Esophagus mucosa (tissue), 1 donor: ENCODE data around the gene OR51F2. TPM values are rescaled to one million over a fixed set of nuclear protein-coding genes. Genes with fewer than 3 reads are reported as not detected.

ENCODE experiments used
- total RNA-seq: library from RNA; stranded (reverse); gene quantifications from one replicate; pipeline ENCODE4 v1.2.4, GENCODE V29; 2023
- donor health status: DM: yes; HTN: yes; CAD: no.

The OR51F2 gene
- total RNA-seq, 1 donor from 2014 or later = not detected

Other genes starting within 250 kb of the OR51F2 start
- gene OR52I2, start 239.6 kb upstream of the OR51F2 start, total RNA-seq = not detected
- not detected for gene OR52I1, start 227.3 kb upstream of the OR51F2 start, total RNA-seq
- gene TRIM68, start 213.1 kb upstream of the OR51F2 start, total RNA-seq = 4.7 TPM
- gene OR51D1, start 183.8 kb upstream of the OR51F2 start, total RNA-seq = not detected
- not detected for gene OR51E1, start 177.3 kb upstream of the OR51F2 start, total RNA-seq
- not detected for gene OR51E2, start 123.5 kb upstream of the OR51F2 start, total RNA-seq
- not detected for gene MMP26, start 116.5 kb upstream of the OR51F2 start, total RNA-seq
- gene OR51F1, start 51.4 kb upstream of the OR51F2 start, total RNA-seq = not detected
- gene OR52R1, start 16.9 kb upstream of the OR51F2 start, total RNA-seq = not detected
- gene OR51S1, start 27.9 kb downstream of the OR51F2 start, total RNA-seq = not detected
- not detected for gene OR51T1, start 60.6 kb downstream of the OR51F2 start, total RNA-seq
- gene OR51A7, start 82.5 kb downstream of the OR51F2 start, total RNA-seq = not detected
- gene OR51G2, start 98.0 kb downstream of the OR51F2 start, total RNA-seq = not detected
- gene OR51G1, start 103.0 kb downstream of the OR51F2 start, total RNA-seq = not detected
- not detected for gene OR51A4, start 126.3 kb downstream of the OR51F2 start, total RNA-seq
- not detected for gene OR51A2, start 134.4 kb downstream of the OR51F2 start, total RNA-seq
- not detected for gene OR51L1, start 173.5 kb downstream of the OR51F2 start, total RNA-seq
- not detected for gene OR52J3, start 225.2 kb downstream of the OR51F2 start, total RNA-seq
- gene OR52E2, start 238.3 kb downstream of the OR51F2 start, total RNA-seq = not detected
- gene OR52E1, start 248.3 kb downstream of the OR51F2 start, total RNA-seq = not detected